Activated naive CD4-positive, alpha-beta T cell treated with anti-CD3 and anti-CD28 coated beads, Interleukin-2, amount 50 U/mL, for 72 hours (primary cell): ENCODE measurements around the gene CELSR2. TPM values are rescaled to one million over a fixed set of nuclear protein-coding genes. Genes with fewer than 3 reads are reported as not detected.
A peak's percentile ranks its signal among the peaks of the same experiment; 100 is the strongest.

Experiments used
- ATAC-seq, 2 donors: fragments of 150-1000 bp; cut with Tn5 transposase; 2 replicates each; pipeline ENCODE4 v1.10.0; 2021; ENCODE audit warnings: mild to moderate bottlenecking in 2 of 2, moderate library complexity in 2 of 2
- DNase-seq, 2 donors: peaks; one replicate each; pipeline ENCODE4 v3.0.0; 2021 to 2022; ENCODE audit warnings: low spot score in 2 of 2
- H3K27ac Mint-ChIP-seq, 2 donors: one replicate each; pipeline ENCODE4 v1.8.0; 2022; ENCODE audit warnings: mild to moderate bottlenecking in 2 of 2, mixed read lengths in 2 of 2
- H3K36me3 Mint-ChIP-seq, 2 donors: one replicate each; pipeline ENCODE4 v1.8.0; 2022; ENCODE audit warnings: mixed read lengths in 2 of 2
- H3K9me3 Mint-ChIP-seq, 2 donors: one replicate each; pipeline ENCODE4 v1.8.0; 2022; ENCODE audit warnings: mixed read lengths in 2 of 2
- total RNA-seq, 2 donors: library from RNA; stranded (reverse); gene quantifications; one replicate each; pipeline ENCODE4 v1.2.3, GENCODE V29; 2022

The CELSR2 gene, protein sequence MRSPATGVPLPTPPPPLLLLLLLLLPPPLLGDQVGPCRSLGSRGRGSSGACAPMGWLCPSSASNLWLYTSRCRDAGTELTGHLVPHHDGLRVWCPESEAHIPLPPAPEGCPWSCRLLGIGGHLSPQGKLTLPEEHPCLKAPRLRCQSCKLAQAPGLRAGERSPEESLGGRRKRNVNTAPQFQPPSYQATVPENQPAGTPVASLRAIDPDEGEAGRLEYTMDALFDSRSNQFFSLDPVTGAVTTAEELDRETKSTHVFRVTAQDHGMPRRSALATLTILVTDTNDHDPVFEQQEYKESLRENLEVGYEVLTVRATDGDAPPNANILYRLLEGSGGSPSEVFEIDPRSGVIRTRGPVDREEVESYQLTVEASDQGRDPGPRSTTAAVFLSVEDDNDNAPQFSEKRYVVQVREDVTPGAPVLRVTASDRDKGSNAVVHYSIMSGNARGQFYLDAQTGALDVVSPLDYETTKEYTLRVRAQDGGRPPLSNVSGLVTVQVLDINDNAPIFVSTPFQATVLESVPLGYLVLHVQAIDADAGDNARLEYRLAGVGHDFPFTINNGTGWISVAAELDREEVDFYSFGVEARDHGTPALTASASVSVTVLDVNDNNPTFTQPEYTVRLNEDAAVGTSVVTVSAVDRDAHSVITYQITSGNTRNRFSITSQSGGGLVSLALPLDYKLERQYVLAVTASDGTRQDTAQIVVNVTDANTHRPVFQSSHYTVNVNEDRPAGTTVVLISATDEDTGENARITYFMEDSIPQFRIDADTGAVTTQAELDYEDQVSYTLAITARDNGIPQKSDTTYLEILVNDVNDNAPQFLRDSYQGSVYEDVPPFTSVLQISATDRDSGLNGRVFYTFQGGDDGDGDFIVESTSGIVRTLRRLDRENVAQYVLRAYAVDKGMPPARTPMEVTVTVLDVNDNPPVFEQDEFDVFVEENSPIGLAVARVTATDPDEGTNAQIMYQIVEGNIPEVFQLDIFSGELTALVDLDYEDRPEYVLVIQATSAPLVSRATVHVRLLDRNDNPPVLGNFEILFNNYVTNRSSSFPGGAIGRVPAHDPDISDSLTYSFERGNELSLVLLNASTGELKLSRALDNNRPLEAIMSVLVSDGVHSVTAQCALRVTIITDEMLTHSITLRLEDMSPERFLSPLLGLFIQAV (N-terminal part only)
- 1 to 10 TPM in 1 of 2 donors, under 1 TPM in 1; 0.39 to 3.9 TPM for total RNA-seq

GRCh38 chr1:109248797-109249629 is at the start of gene CELSR2:
TSS of gene CELSR2 (plus strand) at chr1:109249539. CDS start at chr1:109250080, 541 bp downstream.
- DNase-seq (peak in 1 of 2 donors; percentile 74), ATAC-seq (peak; percentile 78 to 94)
- Mint-ChIP-seq H3K27ac (no peak within 1 kb of the TSS), H3K9me3 (no peaks in the 10 kb centered on the region), H3K36me3 (no peaks in the 10 kb centered on the region)

- no peak for DNase-seq
- Mint-ChIP-seq H3K27ac (peak overlapping the region; percentile 9 to 13), H3K36me3 (no peaks in the 10 kb centered on the region), H3K9me3 (no peaks in the 10 kb centered on the region)
- ATAC-seq = no peak
Observed at GRCh38 chr1:109199710-109200109, 49.6 kb upstream of the CELSR2 start.

DNA sequence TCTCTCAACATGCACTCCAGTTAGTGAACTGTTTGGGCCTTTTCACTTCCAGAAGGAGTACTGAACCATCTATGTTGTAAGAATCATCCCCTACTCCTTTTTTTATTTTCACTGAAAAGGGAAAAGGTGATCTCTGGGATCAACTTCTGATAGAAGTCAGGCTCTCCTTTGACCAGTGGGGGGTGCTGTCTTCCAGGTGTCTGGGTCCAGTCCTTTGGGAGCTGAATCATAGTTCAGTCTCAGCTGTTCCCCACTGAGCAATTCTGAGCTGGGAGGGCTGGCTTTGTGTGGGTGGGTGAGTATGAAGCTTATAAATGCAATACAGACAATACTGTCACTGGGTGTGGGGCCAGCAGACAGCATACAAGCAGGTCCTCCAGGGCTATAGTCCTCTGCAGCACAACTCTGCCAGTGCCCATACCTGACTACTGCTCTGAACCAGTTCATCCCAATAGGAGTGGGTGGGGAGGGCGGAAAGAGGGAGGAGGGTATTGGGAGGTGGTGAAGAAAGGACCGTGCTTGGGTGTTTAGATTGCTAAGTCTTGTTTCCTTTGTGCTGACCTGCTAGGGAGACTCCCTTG is 48.1 kb upstream of the CELSR2 start:
- Mint-ChIP-seq H3K36me3 (no peaks in the 10 kb centered on the region), H3K9me3 (no peaks in the 10 kb centered on the region), H3K27ac (peak overlapping the region in 1 of 2 donors; percentile 56)
- DNase-seq (peak; percentile 65 to 75), ATAC-seq (peak; percentile 86 to 90)

DNA sequence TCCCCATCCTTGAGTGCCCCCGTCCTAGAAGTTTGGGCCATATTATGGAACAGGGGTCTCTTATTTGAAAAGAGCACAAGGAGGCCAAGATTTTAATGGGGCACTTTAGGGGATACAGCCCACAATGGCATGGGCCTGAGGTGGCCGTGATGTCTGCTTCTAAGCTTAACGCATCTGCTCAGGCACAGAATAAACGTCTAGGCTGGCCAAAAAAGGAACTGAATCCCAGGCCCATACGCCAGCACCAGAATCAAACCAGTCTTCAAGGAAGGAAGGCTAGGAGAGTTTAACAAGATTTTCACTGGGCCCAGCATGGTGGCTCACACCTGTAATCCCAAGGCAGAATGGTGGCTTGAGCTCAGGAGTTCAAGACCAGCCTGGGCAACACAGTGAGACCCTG is 44.9 kb upstream of the CELSR2 start:
- no peak for DNase-seq
- no peak overlapping the region for H3K27ac Mint-ChIP-seq
- no peaks in the 10 kb centered on the region for H3K36me3 Mint-ChIP-seq
- ATAC-seq = no peak
- no peaks in the 10 kb centered on the region for H3K9me3 Mint-ChIP-seq

GRCh38 chr1:109206339-109206738 is 43.0 kb upstream of the CELSR2 start:
- DNase-seq = no peak
- Mint-ChIP-seq H3K36me3 (no peaks in the 10 kb centered on the region), H3K9me3 (no peaks in the 10 kb centered on the region), H3K27ac (no peak overlapping the region)
- no peak for ATAC-seq

DNA sequence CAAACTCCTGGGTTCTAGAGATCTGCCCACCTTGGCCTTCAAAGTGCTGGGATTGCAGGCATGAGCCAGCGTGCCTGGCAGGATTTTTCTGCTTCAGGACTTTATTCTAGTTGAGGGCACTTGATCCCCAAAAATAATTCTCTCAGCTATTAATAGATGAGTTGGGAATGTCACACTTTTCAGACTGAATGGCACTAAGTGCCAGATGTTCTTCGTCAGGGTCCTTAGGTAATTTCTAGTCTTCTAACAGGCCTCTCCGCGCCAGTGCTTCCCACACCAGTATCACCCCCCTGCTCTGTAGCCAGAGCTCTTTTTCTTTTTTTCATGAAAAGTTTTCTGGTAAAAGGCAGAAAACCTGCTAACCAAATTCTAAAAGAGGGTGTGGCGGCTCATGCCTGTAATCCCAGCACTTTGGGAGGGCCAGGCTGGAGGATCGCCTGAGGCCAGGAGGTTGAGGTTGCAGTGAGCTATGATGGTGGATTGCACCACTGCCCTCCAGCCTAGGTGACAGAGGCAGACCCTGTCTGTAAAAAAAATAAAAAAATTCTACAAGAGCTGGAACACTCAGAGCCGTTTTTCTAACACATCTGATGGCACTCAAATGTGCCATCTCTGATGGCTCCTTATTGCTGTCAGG is 41.8 kb upstream of the CELSR2 start:
- DNase-seq (no peak), ATAC-seq (no peak)
- Mint-ChIP-seq H3K36me3 (no peaks in the 10 kb centered on the region), H3K27ac (no peak overlapping the region), H3K9me3 (no peaks in the 10 kb centered on the region)

GRCh38 chr1:109208394-109208793 is 40.9 kb upstream of the CELSR2 start:
- Mint-ChIP-seq H3K27ac (no peak overlapping the region), H3K36me3 (no peaks in the 10 kb centered on the region), H3K9me3 (no peaks in the 10 kb centered on the region)
- DNase-seq (no peak), ATAC-seq (no peak)

DNA sequence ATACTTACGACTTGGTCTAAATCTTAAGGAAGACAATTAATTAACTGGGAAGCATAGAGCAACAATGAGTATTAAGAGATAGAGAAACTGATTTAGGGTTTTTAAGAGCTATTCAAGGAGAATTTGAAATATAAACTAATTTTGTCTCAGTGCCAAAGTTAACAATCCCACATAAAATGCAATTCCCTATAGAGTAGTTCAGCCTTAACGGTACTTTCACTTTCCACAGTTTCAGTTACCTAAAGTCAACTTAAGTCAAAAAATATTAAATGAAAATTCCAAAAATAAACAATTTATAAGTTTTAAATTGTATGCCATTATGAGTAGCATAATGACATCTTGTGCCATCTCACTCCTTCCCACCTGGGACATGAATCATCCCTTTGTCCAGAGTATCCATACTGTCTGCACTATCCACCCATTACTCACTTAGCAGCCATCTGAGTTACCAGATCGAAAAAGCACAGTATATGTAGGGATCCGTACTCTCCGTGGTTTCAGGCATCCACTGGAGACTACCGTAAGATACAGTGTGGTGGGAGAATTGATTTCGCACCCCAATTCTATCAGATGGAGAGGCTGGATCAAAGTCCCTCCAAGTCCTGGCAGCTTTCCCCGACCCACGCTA is 40.4 kb upstream of the CELSR2 start:
- peaks cover 2% of the 10 kb centered on the region in 2 donors for H3K36me3 Mint-ChIP-seq

DNA sequence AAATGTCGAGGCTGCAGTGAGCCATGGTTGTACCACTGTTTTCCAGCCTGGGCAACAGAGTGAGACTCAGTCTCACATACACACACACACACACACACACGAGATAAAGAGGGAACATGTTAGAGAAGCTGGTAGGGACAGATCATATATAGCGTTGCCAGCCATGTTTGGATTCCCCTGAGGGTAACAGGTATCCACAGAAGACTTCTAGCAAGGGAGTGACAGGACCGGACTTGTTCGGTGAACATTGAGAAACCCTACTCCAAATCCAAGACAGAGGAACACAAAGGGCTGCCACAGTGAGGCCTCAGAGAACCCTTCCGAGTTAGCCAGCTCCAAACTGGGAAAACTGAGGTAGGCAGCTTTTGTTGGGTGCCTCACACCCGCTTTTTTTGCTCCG is 39.3 kb upstream of the CELSR2 start:
- H3K9me3 Mint-ChIP-seq = no peaks in the 10 kb centered on the region
- H3K36me3 Mint-ChIP-seq = peaks cover 13% of the 10 kb centered on the region in 2 donors
- H3K27ac Mint-ChIP-seq = peak overlapping the region in 1 of 2 donors; percentile 31
- no peak for DNase-seq
- no peak for ATAC-seq

More for the DNA sequence above, 40.4 kb upstream of the CELSR2 start:
- DNase-seq (no peak), ATAC-seq (no peak)
- H3K9me3 Mint-ChIP-seq = no peaks in the 10 kb centered on the region
- H3K27ac Mint-ChIP-seq = no peak overlapping the region

DNA sequence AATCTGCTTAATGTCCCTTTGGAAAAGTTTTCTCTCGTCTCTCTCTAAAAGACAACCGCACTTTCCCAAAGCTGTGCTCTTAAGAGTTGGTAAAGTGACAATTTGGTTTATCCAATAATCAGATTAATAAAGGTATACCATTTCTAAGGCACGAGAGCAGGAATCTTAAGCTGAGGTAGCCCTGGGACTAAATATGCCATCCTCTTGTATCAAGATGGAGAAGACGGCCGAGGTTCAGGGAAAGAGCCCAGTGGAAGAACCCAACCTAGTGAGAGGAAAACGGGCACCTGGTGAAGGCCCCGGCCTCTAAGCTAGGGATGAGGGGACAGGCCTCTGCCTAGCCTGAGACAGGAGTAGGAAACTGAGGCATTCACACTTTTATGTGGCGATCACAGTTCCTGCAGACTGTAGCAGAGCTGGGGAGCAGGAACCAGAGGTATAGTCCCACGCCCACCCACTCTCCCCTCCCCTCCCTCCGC is 36.0 kb upstream of the CELSR2 start:
- Mint-ChIP-seq H3K36me3 (peaks cover 31 to 37% of the 10 kb centered on the region in 2 donors), H3K9me3 (peaks cover 0 to under 1% of the 10 kb centered on the region in 2 donors), H3K27ac (peak overlapping the region; percentile 98 to 99)
- ATAC-seq (no peak), DNase-seq (no peak)

DNA sequence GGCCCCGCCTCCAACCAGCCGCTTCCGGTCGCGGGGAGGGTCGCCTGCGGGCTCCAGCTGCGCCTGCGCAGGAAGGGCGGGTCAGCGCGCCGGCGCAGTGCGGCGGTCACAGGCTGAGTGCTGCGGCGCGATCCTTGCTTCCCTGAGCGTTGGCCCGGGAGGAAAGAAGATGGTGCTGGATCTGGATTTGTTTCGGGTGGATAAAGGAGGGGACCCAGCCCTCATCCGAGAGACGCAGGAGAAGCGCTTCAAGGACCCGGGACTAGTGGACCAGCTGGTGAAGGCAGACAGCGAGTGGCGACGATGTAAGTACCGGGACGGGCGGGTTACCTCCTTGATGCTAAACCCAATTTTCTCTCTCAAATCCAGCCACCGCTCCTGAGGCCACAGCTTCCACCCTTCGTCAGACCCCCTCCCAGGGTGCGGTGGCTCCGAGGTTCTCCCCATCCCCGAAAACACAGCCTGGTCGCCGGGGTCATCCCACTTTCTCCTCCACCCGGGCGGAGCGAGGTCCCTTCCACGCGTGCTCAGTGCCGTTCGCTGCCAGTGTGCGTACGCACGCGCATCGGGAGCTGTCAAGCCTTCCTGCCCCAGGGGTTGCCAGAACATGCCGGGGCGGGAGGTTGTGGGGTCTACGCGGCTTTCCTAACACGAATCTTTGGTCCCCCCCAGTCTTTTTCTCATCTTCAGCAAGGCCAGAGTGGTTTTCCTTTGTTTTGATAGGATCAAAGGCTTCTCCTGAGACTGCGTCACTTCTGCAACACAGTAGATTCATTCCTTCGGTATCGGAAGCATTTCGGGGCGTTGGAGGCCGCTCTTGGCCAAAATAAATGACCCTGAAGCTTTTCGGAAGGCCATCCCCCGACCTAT is 35.3 kb upstream of the CELSR2 start, which contains the start of gene SARS1:
SARS1 (plus strand) TSS at position 95 of the 870 bp plus-strand sequence; CDS start at position 170, 75 bp downstream.
- H3K27ac Mint-ChIP-seq = peak within 1 kb of the TSS; percentile 98 to 99
- H3K36me3 Mint-ChIP-seq = peaks cover 36 to 42% of the 10 kb centered on the region in 2 donors
- DNase-seq (peak; percentile 91 to 95), ATAC-seq (peak; percentile 83 to 89)
- peaks cover 0 to 5% of the 10 kb centered on the region in 2 donors for H3K9me3 Mint-ChIP-seq

DNA sequence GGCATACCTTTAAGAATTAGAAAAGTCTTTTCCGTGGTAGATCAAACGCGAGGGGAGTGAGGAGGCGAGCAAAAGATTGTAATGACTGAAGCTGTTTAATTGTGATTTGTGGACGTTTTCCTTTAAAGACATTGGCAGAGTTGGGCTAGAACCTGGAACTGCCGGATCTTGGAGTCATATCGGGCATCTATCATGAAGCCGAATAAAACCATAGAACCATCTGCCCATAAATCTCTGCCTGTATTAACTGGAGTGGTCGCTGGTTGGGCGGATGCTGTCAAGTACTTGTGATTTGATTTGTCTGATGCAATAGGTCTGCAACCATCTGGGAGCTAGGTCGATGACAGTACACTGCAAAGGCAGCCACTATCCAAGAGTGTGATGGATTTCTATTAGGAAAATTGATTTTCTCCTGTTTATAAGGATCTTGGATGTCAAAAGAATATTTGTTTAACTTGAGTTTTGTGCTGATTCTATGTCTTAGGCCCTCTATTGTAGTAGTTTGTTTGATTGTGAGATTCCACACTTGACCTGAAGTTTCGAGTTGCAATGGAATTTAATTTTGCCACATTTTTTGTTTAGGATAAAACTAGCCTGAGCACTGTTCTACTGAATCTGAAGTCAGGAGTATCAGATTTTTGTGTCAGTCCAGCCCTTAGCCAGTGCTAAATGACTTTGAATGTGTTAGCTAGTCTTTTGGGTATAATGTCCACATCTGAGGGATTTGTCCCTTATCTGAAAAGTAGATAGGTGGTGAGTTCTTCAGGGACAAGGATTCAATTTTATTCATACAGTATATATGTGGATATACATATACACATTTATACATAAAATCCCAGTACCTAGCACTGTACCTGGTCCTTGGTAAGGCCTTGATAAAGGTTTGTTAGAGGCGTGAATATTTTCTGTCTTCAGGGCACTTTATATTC is 34.4 kb upstream of the CELSR2 start:
- Mint-ChIP-seq H3K36me3 (peaks cover 36 to 42% of the 10 kb centered on the region in 2 donors), H3K9me3 (peaks cover 0 to 5% of the 10 kb centered on the region in 2 donors), H3K27ac (peak overlapping the region; percentile 98 to 99)
- DNase-seq (peak in 1 of 2 donors; percentile 53), ATAC-seq (peak; percentile 50 to 67)

GRCh38 chr1:109216662-109217061 is 32.7 kb upstream of the CELSR2 start:
- DNase-seq (no peak), ATAC-seq (no peak)
- peaks cover 36 to 48% of the 10 kb centered on the region in 2 donors for H3K36me3 Mint-ChIP-seq
- peaks cover 0 to 5% of the 10 kb centered on the region in 2 donors for H3K9me3 Mint-ChIP-seq
- peak overlapping the region; percentile 89 to 98 for H3K27ac Mint-ChIP-seq
